ENCODE measurements around the gene MAML3.

Gene MAML3

GRCh38 chr4:140038031-140038533 lies 115.9 kb downstream of the MAML3 start:
- no peak for FAIRE-seq

- FAIRE-seq: no peak
Measured at GRCh38 chr4:140037353-140038030, 116.5 kb downstream of the MAML3 start.

GRCh38 chr4:140031706-140032105 lies 122.3 kb downstream of the MAML3 start:
- no peak for FAIRE-seq

GRCh38 chr4:140031061-140031460 lies 122.9 kb downstream of the MAML3 start:
- no peak for FAIRE-seq

GRCh38 chr4:140028676-140029517 lies 125.1 kb downstream of the MAML3 start:
- FAIRE-seq: no peak

- FAIRE-seq: no peak
Measured at GRCh38 chr4:140028101-140028500, 125.9 kb downstream of the MAML3 start.

- FAIRE-seq: no peak
Measured at GRCh38 chr4:140027101-140027500, 126.9 kb downstream of the MAML3 start.

- no peak for FAIRE-seq
Measured at GRCh38 chr4:140025470-140025869, 128.5 kb downstream of the MAML3 start.

GRCh38 chr4:140020457-140021361 lies 133.3 kb downstream of the MAML3 start:
- FAIRE-seq: no peak

- peak; percentile 57 for FAIRE-seq
Measured at GRCh38 chr4:140019619-140020347, 134.2 kb downstream of the MAML3 start.

GRCh38 chr4:140018931-140019618 lies 134.9 kb downstream of the MAML3 start:
- no peak for FAIRE-seq

GRCh38 chr4:140014284-140014683 lies 139.7 kb downstream of the MAML3 start:
- FAIRE-seq: no peak

GRCh38 chr4:140012688-140013486 lies 141.1 kb downstream of the MAML3 start:
- FAIRE-seq: peak; percentile 49

- FAIRE-seq: no peak
Measured at GRCh38 chr4:140005699-140006098, 148.3 kb downstream of the MAML3 start.

- FAIRE-seq: no peak
Measured at GRCh38 chr4:140004922-140005627, 148.9 kb downstream of the MAML3 start.

GRCh38 chr4:140004549-140004895 lies 149.5 kb downstream of the MAML3 start:
- FAIRE-seq: no peak

GRCh38 chr4:140003876-140004548 lies 150.0 kb downstream of the MAML3 start:
- no peak for FAIRE-seq

GRCh38 chr4:140000232-140000631 lies 153.8 kb downstream of the MAML3 start:
- no peak for FAIRE-seq
